Gastrocnemius medialis (tissue), 4 donors: ENCODE data around the gene SEC24D. TPM values are rescaled to one million over a fixed set of nuclear protein-coding genes. Genes with fewer than 3 reads are reported as not detected.

ENCODE experiments used
- ATAC-seq, 2 donors: fragments of 150-250 bp; one replicate each; pipeline ENCODE4 v1.9.1; 2016
- DNase-seq, 2 donors: peaks; one replicate each; pipeline ENCODE4 v3.0.0-alpha.2; 2019
- H3K27ac ChIP-seq, 4 donors: fragments of 200-600 bp; sonication (generic); 1 replicate in 1 of 4; 2 replicates in 3 of 4; pipeline ENCODE4 v1.5.1; 2016 to 2018; ENCODE audit warnings: mild to moderate bottlenecking in 2 of 4, moderate library complexity in 1 of 4
- H3K27me3 ChIP-seq, 3 donors: fragments of 200-600 bp; sonication (generic) in 2 of 3; 1 replicate in 1 of 3; 2 replicates in 2 of 3; pipeline versions ENCODE4 v1.5.1 to v1.6.0; 2016 to 2019; ENCODE audit warnings: mild to moderate bottlenecking in 1 of 3, moderate library complexity in 1 of 3
- H3K36me3 ChIP-seq, 2 donors: fragments of 200-600 bp; sonication (generic) in 1 of 2; one replicate each; pipeline ENCODE4 v1.5.1; 2017 to 2018
- H3K4me1 ChIP-seq, 2 donors: fragments of 200-600 bp; sonication (generic) in 1 of 2; one replicate each; pipeline ENCODE4 v1.5.1; 2016 to 2017; ENCODE audit warnings: mild to moderate bottlenecking in 2 of 2
- H3K4me3 ChIP-seq, 4 donors: fragments of 200-600 bp; sonication (generic) in 3 of 4; 1 replicate in 1 of 4; 2 replicates in 3 of 4; pipeline ENCODE4 v1.5.1; 2016 to 2019; ENCODE audit warnings: mild to moderate bottlenecking in 2 of 4
- H3K9me3 ChIP-seq, 3 donors: fragments of 200-600 bp; sonication (generic) in 2 of 3; 1 replicate in 1 of 3; 2 replicates in 2 of 3; pipeline ENCODE4 v1.5.1; 2016 to 2019
- POLR2A ChIP-seq, 2 donors: fragments of 450-650 bp; IDR thresholded peaks; one replicate each; pipeline ENCODE4 v1.6.1; 2017; ENCODE audit warnings: antibody characterized with exemption in 2 of 2, mild to moderate bottlenecking in 2 of 2, moderate library complexity in 2 of 2
- in situ Hi-C, 4 donors: fragments of 200-750 bp; cut with MboI; loops; one replicate each; pipeline versions ENCODE4 v1.15.0 to v1.8.0; 2017; ENCODE audit warnings: low sequenced_read_pairs in 4 of 4
- intact Hi-C: fragments of 100-400 bp; cut with DNase I; formaldehyde crosslinking; loops from one replicate; pipeline ENCODE4 v1.15.1; 2023; ENCODE audit warnings: low total_unique reads
- total RNA-seq, 4 donors: library from RNA; depleted of rRNA; stranded (reverse); fragments of >200 nt; gene quantifications; one replicate each; pipeline versions ENCODE4 v1.1.0 to v1.2.3, GENCODE V29; 2016
- TF ChIP-seq, protein P1 (sequence below), 5 experiments: fragments of 450-650 bp in 3 of 5; fragments of 200-600 bp in 2 of 5; sonication (generic) in 2 of 5; IDR thresholded peaks in 4 of 5; conservative IDR thresholded peaks in 1 of 5; 1 replicate in 4 of 5; 2 replicates in 1 of 5; pipeline ENCODE4 v1.5.1; 2016 to 2019; ENCODE audit warnings: antibody characterized with exemption in 5 of 5, mild to moderate bottlenecking in 3 of 5, moderate library complexity in 3 of 5

SEC24D gene
- total RNA-seq, 4 donors from 2014 or later: 8.9 to 16.2 (median 10.4) TPM

- in situ Hi-C loops (no loop called here), intact Hi-C loops (no loop called here)
- Histone ChIP-seq H3K36me3 (no peaks in the 10 kb centered on the region), H3K9me3 (no peaks in the 10 kb centered on the region), H3K4me3 (no peak overlapping the region), H3K27me3 (no peaks in the 10 kb centered on the region), H3K27ac (no peak overlapping the region), H3K4me1 (peaks cover 0 to 5% of the 10 kb centered on the region in 2 donors)
- no peak for ATAC-seq
- DNase-seq: no peak
- TF ChIP-seq POLR2A (IDR thresholded peaks at IDR 0.05): no peak
- TF ChIP-seq, protein P1, sequence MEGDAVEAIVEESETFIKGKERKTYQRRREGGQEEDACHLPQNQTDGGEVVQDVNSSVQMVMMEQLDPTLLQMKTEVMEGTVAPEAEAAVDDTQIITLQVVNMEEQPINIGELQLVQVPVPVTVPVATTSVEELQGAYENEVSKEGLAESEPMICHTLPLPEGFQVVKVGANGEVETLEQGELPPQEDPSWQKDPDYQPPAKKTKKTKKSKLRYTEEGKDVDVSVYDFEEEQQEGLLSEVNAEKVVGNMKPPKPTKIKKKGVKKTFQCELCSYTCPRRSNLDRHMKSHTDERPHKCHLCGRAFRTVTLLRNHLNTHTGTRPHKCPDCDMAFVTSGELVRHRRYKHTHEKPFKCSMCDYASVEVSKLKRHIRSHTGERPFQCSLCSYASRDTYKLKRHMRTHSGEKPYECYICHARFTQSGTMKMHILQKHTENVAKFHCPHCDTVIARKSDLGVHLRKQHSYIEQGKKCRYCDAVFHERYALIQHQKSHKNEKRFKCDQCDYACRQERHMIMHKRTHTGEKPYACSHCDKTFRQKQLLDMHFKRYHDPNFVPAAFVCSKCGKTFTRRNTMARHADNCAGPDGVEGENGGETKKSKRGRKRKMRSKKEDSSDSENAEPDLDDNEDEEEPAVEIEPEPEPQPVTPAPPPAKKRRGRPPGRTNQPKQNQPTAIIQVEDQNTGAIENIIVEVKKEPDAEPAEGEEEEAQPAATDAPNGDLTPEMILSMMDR (IDR thresholded peaks at IDR 0.05 in 4 of 5, conservative IDR thresholded peaks at IDR 0.05 in 1 of 5): no peak
Observed at GRCh38 chr4:118867311-118868067, 31.6 kb upstream of the SEC24D start.

DNA sequence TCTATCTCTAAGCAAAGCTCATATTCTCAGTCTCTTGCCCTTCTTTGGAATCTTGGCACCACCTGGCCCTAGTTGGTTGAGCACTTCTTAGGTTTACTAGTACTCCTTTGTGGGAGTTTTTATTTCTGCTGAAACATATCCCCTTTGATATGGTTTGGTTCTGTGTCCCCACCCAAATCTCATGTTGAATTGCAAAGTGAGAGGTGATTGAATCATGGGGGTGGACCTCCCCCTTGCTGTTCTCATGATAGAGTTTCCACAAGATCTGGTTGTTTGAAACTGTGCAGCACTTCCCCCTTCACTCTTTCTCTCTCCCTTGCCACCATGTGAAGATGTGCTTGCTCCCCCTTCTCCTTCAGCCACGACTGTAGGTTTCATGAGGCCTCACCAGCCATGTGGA, 30.5 kb upstream of the SEC24D start:
- intact Hi-C loops (no loop called here), in situ Hi-C loops (no loop called here)
- H3K27me3 ChIP-seq: no peaks in the 10 kb centered on the region
- H3K9me3 ChIP-seq: no peaks in the 10 kb centered on the region
- ATAC-seq (no peak), DNase-seq (no peak)
- H3K4me3 ChIP-seq: no peak overlapping the region
- TF ChIP-seq POLR2A (IDR thresholded peaks at IDR 0.05): no peak
- TF ChIP-seq, protein P1 (IDR thresholded peaks at IDR 0.05 in 4 of 5, conservative IDR thresholded peaks at IDR 0.05 in 1 of 5): no peak
- H3K27ac ChIP-seq: no peak overlapping the region
- H3K36me3 ChIP-seq: no peaks in the 10 kb centered on the region
- peaks cover 0 to 5% of the 10 kb centered on the region in 2 donors for H3K4me1 ChIP-seq

DNA sequence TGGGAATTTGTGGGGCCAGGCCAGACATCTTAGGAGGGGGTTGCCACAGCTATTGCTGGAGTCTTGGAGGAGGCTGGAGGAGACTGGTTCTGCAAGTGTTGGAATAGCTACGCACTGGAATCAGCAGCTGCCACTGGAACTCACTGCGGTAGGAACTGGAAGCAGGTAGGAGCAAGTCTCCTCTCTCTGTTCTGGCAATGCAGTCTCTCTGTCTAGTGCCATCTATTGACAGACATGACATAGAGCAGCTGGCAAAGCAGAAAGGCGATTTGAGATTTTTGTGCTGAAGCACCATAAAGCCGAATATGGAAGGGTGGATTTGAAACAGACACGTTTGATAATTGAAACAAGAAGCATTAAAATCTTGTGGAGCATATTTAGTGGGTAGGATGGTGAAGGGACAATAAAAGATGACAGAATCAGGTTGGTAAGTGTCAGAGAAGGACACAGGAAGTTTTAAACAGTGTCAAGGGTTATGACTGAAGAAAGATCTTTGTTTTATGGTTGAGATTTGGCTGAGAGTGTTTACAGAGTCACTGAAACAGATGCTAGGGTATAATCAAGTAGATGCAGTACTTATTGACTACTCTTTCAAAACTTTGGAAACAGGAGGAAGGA, 29.3 kb upstream of the SEC24D start:
- in situ Hi-C loops (no loop called here), intact Hi-C loops (loop anchor here (2.0 kb wide), 2 partner anchors 92 to 124 kb away; no protein-coding TSS in a partner anchor)
- peak; percentile 83 to 97 for ATAC-seq
- Histone ChIP-seq H3K9me3 (no peaks in the 10 kb centered on the region), H3K27me3 (no peaks in the 10 kb centered on the region), H3K36me3 (no peaks in the 10 kb centered on the region), H3K27ac (no peak overlapping the region), H3K4me1 (peaks cover 0 to 5% of the 10 kb centered on the region in 2 donors), H3K4me3 (no peak overlapping the region)
- no peak for TF ChIP-seq POLR2A (IDR thresholded peaks at IDR 0.05)
- TF ChIP-seq, protein P1 (IDR thresholded peaks at IDR 0.05 in 4 of 5, conservative IDR thresholded peaks at IDR 0.05 in 1 of 5): peak; percentile 13 to 66 (median 51)
- DNase-seq: peak in 1 of 2 donors; percentile 43

DNA sequence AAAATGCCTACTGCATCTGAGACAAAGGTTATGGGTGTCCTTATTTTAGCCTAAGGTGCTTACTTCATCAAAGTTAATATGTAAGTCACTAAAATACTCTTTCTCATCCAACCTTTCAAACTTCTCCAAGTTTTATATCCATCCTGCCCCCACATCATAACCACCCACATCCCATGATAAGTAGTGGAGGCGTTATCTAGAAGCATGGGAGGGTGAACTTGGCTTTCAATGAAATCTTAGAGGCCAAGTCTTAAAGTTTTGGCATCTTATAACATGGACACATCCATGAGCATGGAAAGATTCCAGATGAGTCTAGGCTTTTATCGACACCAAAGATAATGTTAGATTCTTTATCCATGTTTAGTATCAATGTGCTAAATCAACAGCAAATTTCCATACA, 22.9 kb upstream of the SEC24D start:
- Histone ChIP-seq H3K27me3 (no peaks in the 10 kb centered on the region), H3K4me1 (no peaks in the 10 kb centered on the region), H3K27ac (no peak overlapping the region), H3K36me3 (no peaks in the 10 kb centered on the region), H3K9me3 (no peaks in the 10 kb centered on the region), H3K4me3 (no peak overlapping the region)
- no peak for DNase-seq
- in situ Hi-C loops (no loop called here), intact Hi-C loops (no loop called here)
- no peak for ATAC-seq
- no peak for TF ChIP-seq POLR2A (IDR thresholded peaks at IDR 0.05)
- TF ChIP-seq, protein P1 (IDR thresholded peaks at IDR 0.05 in 4 of 5, conservative IDR thresholded peaks at IDR 0.05 in 1 of 5): no peak
